Measurements from ENCODE around the gene HAUS6.

Gene HAUS6

GRCh38 chr9:19087106-19088000, 15.4 kb downstream of the HAUS6 start:
- no peak for DNase-seq (ENCODE audit: low read depth, low spot score)
- ChIA-PET CTCF (interaction anchor here (0.9 to 3.3 kb wide), 5 partner anchors 12 to 369 kb away, joined by 3 to 37 read pairs (median 4); partner anchors contain the start of gene RRAGA), POLR2A (interaction anchor here (0.6 kb wide), 1 partner anchor 63 kb away, joined by 3 read pairs; no protein-coding TSS in a partner anchor)
- TF ChIP-seq CTCF (IDR thresholded peaks at IDR 0.05; ENCODE audit: insufficient read depth, low read length, missing control alignments) = no peak
- H3K4me3 ChIP-seq (ENCODE audit: low read depth, low read length) = no peak overlapping the region

DNA sequence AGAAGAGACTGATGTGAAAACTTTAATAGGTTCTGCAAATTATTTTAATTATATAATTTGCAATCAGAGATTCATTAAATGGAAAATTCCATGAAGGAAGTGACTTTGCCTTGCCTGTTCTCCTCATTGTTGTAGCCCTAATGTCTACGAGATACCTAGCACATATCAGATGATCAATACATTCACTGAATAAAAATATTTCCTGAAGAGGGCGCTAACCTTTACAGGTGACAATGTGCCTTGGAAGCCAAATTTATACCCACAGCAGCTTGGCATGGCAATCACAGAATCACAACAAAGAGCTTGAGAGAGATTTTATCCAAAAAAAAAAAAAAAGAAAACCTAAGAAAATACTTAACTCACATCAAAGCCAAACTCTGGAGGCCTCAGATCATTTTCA, 17.4 kb downstream of the HAUS6 start:
- no peak for DNase-seq (ENCODE audit: low read depth, low spot score)
- CTCF ChIA-PET = interaction anchor here (0.5 to 3.3 kb wide), 11 partner anchors 10 to 374 kb away, joined by 3 to 37 read pairs (median 5); no protein-coding TSS in a partner anchor
- no peak overlapping the region for H3K4me3 ChIP-seq (ENCODE audit: low read depth, low read length)
- POLR2A ChIA-PET = no interaction called here
- TF ChIP-seq CTCF (IDR thresholded peaks at IDR 0.05; ENCODE audit: insufficient read depth, low read length, missing control alignments) = no peak

DNA sequence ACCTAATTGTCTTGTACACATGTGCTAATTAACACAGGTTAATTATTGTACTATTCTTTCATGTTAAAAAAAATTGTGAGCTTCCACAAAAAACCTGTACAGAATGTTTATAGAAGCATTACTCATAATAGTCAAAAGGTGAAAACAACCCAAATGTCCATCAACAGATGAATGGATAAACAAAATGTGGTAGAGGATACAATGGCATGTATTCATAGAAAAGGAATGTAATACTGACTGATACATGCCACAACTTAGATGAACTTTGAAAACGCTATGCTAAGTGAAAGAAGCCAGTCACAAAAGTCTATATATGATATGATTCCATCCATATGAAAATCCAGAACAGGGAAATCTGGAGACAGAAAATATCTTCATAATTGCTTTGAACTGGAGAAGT, 27.9 kb downstream of the HAUS6 start:
- ChIA-PET POLR2A (interaction anchor here (0.9 kb wide), 1 partner anchor 26 kb away, joined by 4 read pairs; the partner anchor contains the start of gene RRAGA), CTCF (interaction anchor here (0.7 to 2.3 kb wide), 3 partner anchors 11 to 99 kb away, joined by 3 to 6 read pairs (median 3); no protein-coding TSS in a partner anchor)
- no peak overlapping the region for H3K4me3 ChIP-seq (ENCODE audit: low read depth, low read length)
- TF ChIP-seq CTCF (IDR thresholded peaks at IDR 0.05; ENCODE audit: insufficient read depth, low read length, missing control alignments) = no peak
- DNase-seq (ENCODE audit: low read depth, low spot score) = no peak

- no peak for DNase-seq (ENCODE audit: low read depth, low spot score)
- no peak for TF ChIP-seq CTCF (IDR thresholded peaks at IDR 0.05; ENCODE audit: insufficient read depth, low read length, missing control alignments)
- POLR2A ChIA-PET = interaction anchor here (0.9 kb wide), 1 partner anchor 25 kb away, joined by 4 read pairs; the partner anchor contains the start of gene RRAGA
- H3K4me3 ChIP-seq (ENCODE audit: low read depth, low read length) = no peak overlapping the region
- CTCF ChIA-PET = interaction anchor here (1.0 to 2.3 kb wide), 2 partner anchors 12 to 99 kb away, joined by 3 to 6 read pairs; no protein-coding TSS in a partner anchor
Measured at GRCh38 chr9:19074229-19074628, 28.5 kb downstream of the HAUS6 start.

DNA sequence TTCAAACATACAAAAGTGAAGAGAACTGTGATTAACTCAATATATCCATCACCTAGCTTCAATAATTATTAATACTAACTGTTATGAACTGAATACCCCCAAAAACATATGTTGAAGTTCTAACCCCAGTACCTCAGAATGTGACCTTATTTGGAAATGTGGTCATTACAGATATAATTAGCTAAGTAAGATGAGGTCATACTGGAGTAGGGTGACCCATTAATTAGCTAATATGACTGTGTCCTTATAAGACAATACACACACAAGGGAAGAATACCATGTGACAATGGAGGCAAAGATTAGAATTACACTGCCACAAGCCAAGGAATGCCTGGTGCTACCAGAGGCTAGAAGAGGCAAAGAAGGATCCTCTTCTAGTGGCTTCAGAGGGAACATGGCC, 45.7 kb downstream of the HAUS6 start:
- ChIA-PET CTCF (interaction anchor here (0.6 to 1.6 kb wide), 2 partner anchors 8 to 56 kb away, joined by 3 to 4 read pairs; partner anchors contain the start of gene RRAGA), POLR2A (no interaction called here)
- no peak for DNase-seq (ENCODE audit: low read depth, low spot score)
- H3K4me3 ChIP-seq (ENCODE audit: low read depth, low read length) = no peak overlapping the region
- no peak for TF ChIP-seq CTCF (IDR thresholded peaks at IDR 0.05; ENCODE audit: insufficient read depth, low read length, missing control alignments)

Data from AG04449 (cell line).